Measurements from ENCODE around the gene SRPK2.
A peak's percentile ranks its signal among the peaks of the same experiment; 100 is the strongest.
"Not testable (repeated sequence)": the region's sequence is repeated elsewhere in the genome, so short reads cannot be mapped to it uniquely, and the experiment has no call there.

SRPK2 gene

GRCh38 chr7:105304040-105304895 is 84.5 kb downstream of the SRPK2 start:
- no peak for TF ChIP-seq CTCF (IDR thresholded peaks at IDR 0.05; ENCODE audit: low read depth, low read length)
- DNase-seq (ENCODE audit: extremely low read depth, low read depth) = peak; percentile 25

GRCh38 chr7:105300587-105300986 is 88.1 kb downstream of the SRPK2 start:
- not testable (repeated sequence) for DNase-seq (ENCODE audit: extremely low read depth, low read depth)

GRCh38 chr7:105298439-105298894 is 90.3 kb downstream of the SRPK2 start:
- no peak for TF ChIP-seq CTCF (IDR thresholded peaks at IDR 0.05; ENCODE audit: low read depth, low read length)
- DNase-seq (ENCODE audit: extremely low read depth, low read depth) = no peak

GRCh38 chr7:105297985-105298384 is 90.7 kb downstream of the SRPK2 start:
- no peak for TF ChIP-seq CTCF (IDR thresholded peaks at IDR 0.05; ENCODE audit: low read depth, low read length)
- DNase-seq (ENCODE audit: extremely low read depth, low read depth) = no peak

GRCh38 chr7:105297309-105297708 is 91.4 kb downstream of the SRPK2 start:
- no peak for TF ChIP-seq CTCF (IDR thresholded peaks at IDR 0.05; ENCODE audit: low read depth, low read length)
- no peak for DNase-seq (ENCODE audit: extremely low read depth, low read depth)

GRCh38 chr7:105296491-105296890 is 92.2 kb downstream of the SRPK2 start:
- DNase-seq (ENCODE audit: extremely low read depth, low read depth) = no peak
- TF ChIP-seq CTCF (IDR thresholded peaks at IDR 0.05; ENCODE audit: low read depth, low read length) = no peak

- DNase-seq (ENCODE audit: extremely low read depth, low read depth) = no peak
- TF ChIP-seq CTCF (IDR thresholded peaks at IDR 0.05; ENCODE audit: low read depth, low read length) = no peak
Measured at GRCh38 chr7:105295596-105296352, 92.9 kb downstream of the SRPK2 start.

- not testable (repeated sequence) for DNase-seq (ENCODE audit: extremely low read depth, low read depth)
Measured at GRCh38 chr7:105294482-105294881, 94.2 kb downstream of the SRPK2 start.

Measured in AG09319 (cell line).